GM12865 (cell line): ENCODE measurements around the gene TRIM66.

ENCODE experiments used
- DNase-seq: peaks from one replicate; pipeline ENCODE4 v3.0.0; 2010; ENCODE audit warnings: low read depth
- H3K4me3 ChIP-seq: 2 replicates; pipeline ENCODE4 v1.5.1; 2011; ENCODE audit warnings: mild to moderate bottlenecking, low read depth, low read length, control low read depth
- TF ChIP-seq, protein P1 (sequence below): IDR thresholded peaks from 2 replicates; pipeline ENCODE4 v1.5.1; 2011; ENCODE audit warnings: low read length, control low read depth, low read depth, inconsistent platforms; ENCODE audit not compliant: insufficient read depth; ENCODE audit errors: missing control alignments

The TRIM66 gene

GRCh38 chr11:8699903-8700302 lies 17.4 kb upstream of the TRIM66 start:
- DNase-seq: no peak
- H3K4me3 ChIP-seq: no peak overlapping the region
- TF ChIP-seq, protein P1, sequence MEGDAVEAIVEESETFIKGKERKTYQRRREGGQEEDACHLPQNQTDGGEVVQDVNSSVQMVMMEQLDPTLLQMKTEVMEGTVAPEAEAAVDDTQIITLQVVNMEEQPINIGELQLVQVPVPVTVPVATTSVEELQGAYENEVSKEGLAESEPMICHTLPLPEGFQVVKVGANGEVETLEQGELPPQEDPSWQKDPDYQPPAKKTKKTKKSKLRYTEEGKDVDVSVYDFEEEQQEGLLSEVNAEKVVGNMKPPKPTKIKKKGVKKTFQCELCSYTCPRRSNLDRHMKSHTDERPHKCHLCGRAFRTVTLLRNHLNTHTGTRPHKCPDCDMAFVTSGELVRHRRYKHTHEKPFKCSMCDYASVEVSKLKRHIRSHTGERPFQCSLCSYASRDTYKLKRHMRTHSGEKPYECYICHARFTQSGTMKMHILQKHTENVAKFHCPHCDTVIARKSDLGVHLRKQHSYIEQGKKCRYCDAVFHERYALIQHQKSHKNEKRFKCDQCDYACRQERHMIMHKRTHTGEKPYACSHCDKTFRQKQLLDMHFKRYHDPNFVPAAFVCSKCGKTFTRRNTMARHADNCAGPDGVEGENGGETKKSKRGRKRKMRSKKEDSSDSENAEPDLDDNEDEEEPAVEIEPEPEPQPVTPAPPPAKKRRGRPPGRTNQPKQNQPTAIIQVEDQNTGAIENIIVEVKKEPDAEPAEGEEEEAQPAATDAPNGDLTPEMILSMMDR: no peak

- no peak overlapping the region for H3K4me3 ChIP-seq
- DNase-seq: no peak
- TF ChIP-seq, protein P1: no peak
These were observed 16.5 kb upstream of the TRIM66 start for GRCh38 chr11:8698917-8699441.

- TF ChIP-seq, protein P1: no peak
- no peak for DNase-seq
- H3K4me3 ChIP-seq: no peak overlapping the region
These were observed 15.9 kb upstream of the TRIM66 start for GRCh38 chr11:8698379-8698851.

- no peak for DNase-seq
- no peak overlapping the region for H3K4me3 ChIP-seq
- TF ChIP-seq, protein P1: no peak
These were observed 14.6 kb upstream of the TRIM66 start for GRCh38 chr11:8697054-8697453.

GRCh38 chr11:8694137-8694536 lies 11.7 kb upstream of the TRIM66 start:
- TF ChIP-seq, protein P1: no peak
- no peak overlapping the region for H3K4me3 ChIP-seq
- DNase-seq: no peak

- DNase-seq: no peak
- TF ChIP-seq, protein P1: no peak
- H3K4me3 ChIP-seq: no peak overlapping the region
These were observed 11.1 kb upstream of the TRIM66 start for GRCh38 chr11:8693555-8693954.

DNA sequence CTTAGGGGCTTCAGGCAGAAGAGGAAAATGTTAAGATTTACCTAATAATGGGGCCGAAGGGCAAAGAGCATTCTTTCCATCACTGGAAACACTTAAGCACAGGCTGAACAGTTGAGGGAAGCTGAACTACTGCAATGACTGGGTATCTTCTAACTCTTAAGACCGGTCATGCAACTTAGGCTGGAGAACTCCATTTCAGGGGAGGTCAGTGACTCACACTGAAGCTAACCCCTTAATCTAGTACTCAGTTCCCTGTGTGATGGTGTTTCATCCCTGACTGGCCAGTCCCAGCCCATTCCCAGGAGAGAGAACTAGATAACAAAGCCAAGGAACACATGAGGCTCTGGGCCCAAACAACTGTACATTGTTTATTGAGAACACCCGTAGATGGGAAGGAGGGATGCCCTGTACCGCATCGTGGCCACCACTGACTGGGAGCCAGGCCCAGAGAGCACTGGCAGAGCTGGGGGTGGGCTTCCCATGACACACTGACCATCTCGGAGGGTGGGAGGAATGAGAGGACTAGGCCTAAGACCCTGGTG lies 10.6 kb upstream of the TRIM66 start:
- H3K4me3 ChIP-seq: no peak overlapping the region
- no peak for DNase-seq
- TF ChIP-seq, protein P1: no peak
